ENCODE measurements around the gene ZIC2. TPM values are rescaled to one million over a fixed set of nuclear protein-coding genes. Genes with fewer than 3 reads are reported as not detected.
A peak's percentile ranks its signal among the peaks of the same experiment; 100 is the strongest.

Gene ZIC2
- total and polyA plus RNA-seq, 12 donors = not detected

GRCh38 chr13:99982036-99982730, 599 bp downstream of the ZIC2 start:
- no peak for TF ChIP-seq CTCF (IDR thresholded peaks at IDR 0.05)
- Histone ChIP-seq H3K27me3 (peaks cover 84 to 99% (median 98%) of the 10 kb centered on the region in 7 donors), H3K4me1 (peaks cover 10 to 58% (median 28%) of the 10 kb centered on the region in 9 donors), H3K9me3 (no peaks in the 10 kb centered on the region), H3K27ac (no peak overlapping the region), H3K4me3 (peak overlapping the region in 9 of 10 donors; percentile 10 to 57 (median 46)), H3K36me3 (no peaks in the 10 kb centered on the region)
- DNase-seq (no peak), ATAC-seq (peak in 1 of 8 donors; percentile 30)
- 1 to 2% methylated on average over 84 to 98 of the region's 98 CpGs for WGBS, 2 donors
- intact Hi-C loops (cut with DNase I) = no loop called here

DNA sequence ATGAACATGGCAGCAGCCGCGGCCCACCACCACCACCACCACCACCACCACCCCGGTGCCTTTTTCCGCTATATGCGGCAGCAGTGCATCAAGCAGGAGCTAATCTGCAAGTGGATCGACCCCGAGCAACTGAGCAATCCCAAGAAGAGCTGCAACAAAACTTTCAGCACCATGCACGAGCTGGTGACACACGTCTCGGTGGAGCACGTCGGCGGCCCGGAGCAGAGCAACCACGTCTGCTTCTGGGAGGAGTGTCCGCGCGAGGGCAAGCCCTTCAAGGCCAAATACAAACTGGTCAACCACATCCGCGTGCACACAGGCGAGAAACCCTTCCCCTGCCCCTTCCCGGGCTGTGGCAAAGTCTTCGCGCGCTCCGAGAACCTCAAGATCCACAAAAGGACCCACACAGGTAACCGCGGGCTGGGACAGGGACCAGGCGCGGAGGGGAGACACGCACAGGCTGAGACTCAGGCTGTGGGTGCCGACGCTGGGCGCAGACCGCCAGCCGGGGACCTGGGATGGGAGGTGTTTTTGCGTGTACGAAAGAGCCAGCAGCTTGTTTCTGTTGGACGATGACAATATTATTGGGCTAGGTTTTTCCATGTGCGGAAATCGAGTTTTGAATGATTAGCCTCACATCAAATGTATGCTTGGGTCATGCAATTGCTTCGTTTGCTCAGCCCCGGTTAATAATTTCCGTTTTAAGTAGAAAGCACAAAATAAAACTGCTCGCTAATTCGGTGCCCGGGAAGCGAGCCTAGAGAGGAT, 1.3 kb downstream of the ZIC2 start:
- intact Hi-C loops (cut with DNase I) = no loop called here
- Histone ChIP-seq H3K4me1 (peaks cover 10 to 56% (median 28%) of the 10 kb centered on the region in 9 donors), H3K4me3 (no peak overlapping the region), H3K9me3 (no peaks in the 10 kb centered on the region), H3K27me3 (peaks cover 87 to 99% (median 98%) of the 10 kb centered on the region in 7 donors), H3K27ac (no peak overlapping the region), H3K36me3 (no peaks in the 10 kb centered on the region)
- 3 to 7% methylated on average over 48 of the region's 48 CpGs for WGBS, 2 donors
- TF ChIP-seq CTCF (IDR thresholded peaks at IDR 0.05) = no peak
- no peak for DNase-seq
- no peak for ATAC-seq

DNA sequence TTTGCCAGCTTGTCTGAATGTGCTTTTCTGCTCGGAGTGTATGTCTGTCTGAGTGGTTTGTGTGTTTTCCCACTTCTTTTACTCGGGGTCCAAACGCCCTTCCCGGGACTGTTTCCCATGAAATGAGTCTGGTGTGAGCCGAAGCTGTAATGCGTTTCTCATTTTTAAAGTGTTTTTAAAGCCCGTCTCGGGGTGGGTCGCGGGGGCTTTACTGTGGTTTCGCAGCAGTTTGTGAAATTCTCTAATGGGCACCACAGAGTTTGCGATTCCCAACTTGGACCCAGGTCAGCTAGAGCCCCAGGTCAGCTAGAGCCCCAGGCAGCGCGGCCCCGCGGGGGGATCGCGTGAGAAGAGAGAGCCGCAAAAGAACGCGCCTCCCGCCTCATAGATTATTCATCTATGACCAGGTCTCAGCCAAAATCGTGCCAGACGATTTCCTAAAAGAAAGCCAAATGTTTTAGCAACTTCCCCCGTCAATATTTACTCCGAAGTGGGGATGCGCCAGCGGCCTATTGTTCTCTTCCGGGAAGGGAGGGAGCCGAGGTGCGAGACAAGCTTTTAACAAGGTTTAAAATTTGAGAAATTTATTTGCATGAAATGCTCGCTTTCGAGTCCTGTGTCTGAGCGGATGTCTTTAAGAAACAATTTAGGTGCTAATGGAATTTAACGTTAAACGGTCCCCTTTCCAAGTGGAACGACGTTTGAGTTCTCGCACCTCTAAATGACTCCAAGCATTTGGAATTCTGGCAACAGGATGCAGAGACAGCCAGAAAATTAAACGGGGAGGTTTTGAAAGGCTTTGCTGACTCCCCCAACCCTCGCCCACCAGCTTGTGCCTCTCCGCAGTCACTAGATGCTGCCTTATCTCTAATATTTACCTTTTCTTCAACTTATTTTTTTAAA, 2.2 kb downstream of the ZIC2 start:
- intact Hi-C loops (cut with DNase I) = no loop called here
- ATAC-seq = no peak
- Histone ChIP-seq H3K27ac (no peak overlapping the region), H3K27me3 (peaks cover 87 to 99% (median 98%) of the 10 kb centered on the region in 7 donors), H3K4me3 (no peak overlapping the region), H3K4me1 (peaks cover 10 to 48% (median 28%) of the 10 kb centered on the region in 9 donors), H3K36me3 (no peaks in the 10 kb centered on the region), H3K9me3 (no peaks in the 10 kb centered on the region)
- 4 to 8% methylated on average over 42 of the region's 42 CpGs for WGBS, 2 donors
- TF ChIP-seq CTCF (IDR thresholded peaks at IDR 0.05) = no peak
- DNase-seq = no peak
